GM21526 (cell line): ENCODE measurements around the gene UGDH.
"Not testable (repeated sequence)": the region's sequence is repeated elsewhere in the genome, so short reads cannot be mapped to it uniquely, and the experiment has no call there.

Experiments
- ATAC-seq: cut with Tn5 transposase; IDR thresholded peaks from one replicate; pipeline ENCODE4 v1.9.1; 2021; ENCODE audit warnings: moderate library complexity; ENCODE audit not compliant: unreplicated experiment, low FRiP score

Gene UGDH

GRCh38 chr4:39527296-39528060, at the start of gene UGDH:
TSS of gene UGDH (minus strand) at chr4:39527439. CDS start at chr4:39521512, 5,927 bp downstream.
- ATAC-seq: peak; percentile 95

DNA sequence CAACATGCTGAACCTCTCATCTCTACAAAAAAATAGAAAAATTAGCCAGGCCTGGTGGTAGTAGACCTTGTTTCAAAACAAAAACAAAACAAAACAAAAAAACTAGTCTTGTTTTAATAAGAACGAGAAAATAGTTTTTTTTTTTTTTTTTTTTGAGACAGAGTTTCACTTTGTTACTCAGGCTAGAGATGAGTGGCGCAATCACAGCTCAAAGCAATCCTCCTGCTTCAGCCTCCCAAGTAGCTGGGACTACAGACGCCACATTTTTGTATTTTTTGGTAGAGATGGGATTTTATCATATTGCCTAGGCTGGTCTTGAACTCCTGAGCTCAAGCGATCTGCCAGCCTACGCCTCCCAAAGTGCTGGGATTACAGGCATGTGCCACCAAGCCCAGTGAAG, 47.7 kb upstream of the UGDH start:
- ATAC-seq: no peak

DNA sequence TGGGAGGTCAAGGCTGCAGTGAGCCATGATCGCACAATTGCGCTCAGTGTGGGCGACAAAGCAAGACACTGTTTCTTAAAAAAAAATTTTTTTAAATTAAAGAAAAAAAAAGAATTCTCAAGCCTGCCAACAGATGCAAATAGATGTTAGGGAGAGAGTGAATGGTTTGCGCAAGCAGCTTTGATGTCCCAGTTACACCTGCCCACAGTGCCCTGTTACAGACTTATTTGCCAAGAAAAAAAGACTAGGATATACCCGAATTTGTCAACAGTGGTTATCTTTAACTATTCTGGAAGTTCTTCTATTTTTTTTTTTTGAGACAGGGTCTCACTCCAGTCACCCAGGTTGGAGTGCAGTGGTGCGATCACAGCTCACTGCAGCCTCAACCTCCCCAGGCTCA, 44.3 kb upstream of the UGDH start:
- ATAC-seq: no peak

GRCh38 chr4:39571054-39571453, 43.8 kb upstream of the UGDH start:
- ATAC-seq: no peak

DNA sequence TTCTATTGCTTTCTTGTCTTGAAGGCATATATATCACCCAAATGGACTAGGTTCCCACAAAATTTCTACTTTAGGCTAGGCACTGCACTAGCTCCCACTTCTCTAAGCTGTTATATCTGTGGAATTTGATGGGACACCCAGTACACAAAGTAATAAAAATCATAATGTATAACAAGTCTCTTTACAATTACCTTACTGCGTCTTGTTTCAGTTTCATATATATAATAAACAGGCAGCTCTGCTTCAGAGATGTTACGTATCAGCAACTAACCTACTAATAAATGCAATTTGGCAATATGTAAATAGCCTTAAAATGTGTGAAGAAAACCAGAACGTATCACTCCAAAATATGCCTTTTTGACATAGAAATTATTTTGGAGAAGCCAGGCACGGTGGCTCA, 42.0 kb upstream of the UGDH start:
- no peak for ATAC-seq

GRCh38 chr4:39568805-39569204, 41.6 kb upstream of the UGDH start:
- ATAC-seq: no peak

DNA sequence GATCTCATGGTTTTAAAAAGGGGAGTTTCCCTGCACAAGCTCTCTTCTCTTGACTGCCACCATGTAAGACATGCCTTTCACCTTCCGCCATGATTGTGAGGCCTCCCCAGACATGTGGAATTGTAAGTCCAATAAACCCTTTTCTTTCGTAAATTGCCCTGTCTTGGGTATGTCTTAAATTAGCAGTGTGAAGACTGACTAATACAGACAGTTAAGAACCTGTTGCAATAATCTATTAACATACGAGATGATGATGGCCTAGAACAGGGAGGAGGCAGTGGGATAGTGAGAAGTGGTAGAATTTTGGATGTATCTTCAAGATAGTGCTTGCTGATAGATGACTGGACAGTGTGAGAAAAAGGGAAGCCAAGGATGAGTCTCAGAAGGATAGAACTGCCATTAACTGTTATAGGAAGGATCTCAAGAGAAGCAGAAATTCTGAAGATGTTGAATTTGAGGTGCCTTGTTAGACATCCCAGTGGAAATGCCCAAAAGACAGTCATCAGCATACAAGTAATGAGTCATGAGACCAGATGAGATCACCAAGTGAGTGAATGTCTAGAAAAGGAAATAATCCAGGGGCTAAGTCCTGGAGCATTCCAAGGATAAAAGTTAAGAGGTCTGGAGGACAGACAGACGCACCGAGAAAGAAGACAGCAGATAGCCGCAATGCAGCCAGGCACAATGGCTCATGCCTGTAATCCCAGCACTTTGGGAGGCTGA, 38.8 kb upstream of the UGDH start:
- no peak for ATAC-seq

- no peak for ATAC-seq
These were observed 36.2 kb upstream of the UGDH start for GRCh38 chr4:39563346-39563847.

DNA sequence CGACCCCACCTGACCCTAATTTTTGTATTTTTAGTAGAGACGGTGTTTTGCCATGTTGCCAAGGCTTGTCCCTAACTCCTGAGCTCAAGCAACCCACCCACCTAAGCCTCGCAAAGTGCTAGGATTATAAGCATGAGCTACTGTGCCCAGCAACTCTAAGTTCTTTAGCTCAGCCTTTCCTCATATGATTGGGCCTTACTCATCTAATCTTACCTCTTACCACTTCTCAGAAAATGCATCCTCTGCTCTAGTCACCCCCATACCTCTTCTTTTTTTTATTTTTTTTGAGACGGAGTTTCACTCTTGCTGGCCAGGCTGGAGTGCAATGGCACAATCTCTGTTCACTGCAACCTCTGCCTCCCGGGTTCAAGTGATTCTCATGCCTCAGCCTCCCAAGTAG, 35.6 kb upstream of the UGDH start:
- ATAC-seq: no peak

- no peak for ATAC-seq
These were observed 32.4 kb upstream of the UGDH start for GRCh38 chr4:39559626-39560025.

- no peak for ATAC-seq
These were observed 28.2 kb upstream of the UGDH start for GRCh38 chr4:39555472-39555871.

- no peak for ATAC-seq
These were observed 21.3 kb upstream of the UGDH start for GRCh38 chr4:39548425-39549067.

- no peak for ATAC-seq
These were observed 17.5 kb upstream of the UGDH start for GRCh38 chr4:39544580-39545315.

GRCh38 chr4:39544080-39544479, 16.8 kb upstream of the UGDH start:
- not testable (repeated sequence) for ATAC-seq

DNA sequence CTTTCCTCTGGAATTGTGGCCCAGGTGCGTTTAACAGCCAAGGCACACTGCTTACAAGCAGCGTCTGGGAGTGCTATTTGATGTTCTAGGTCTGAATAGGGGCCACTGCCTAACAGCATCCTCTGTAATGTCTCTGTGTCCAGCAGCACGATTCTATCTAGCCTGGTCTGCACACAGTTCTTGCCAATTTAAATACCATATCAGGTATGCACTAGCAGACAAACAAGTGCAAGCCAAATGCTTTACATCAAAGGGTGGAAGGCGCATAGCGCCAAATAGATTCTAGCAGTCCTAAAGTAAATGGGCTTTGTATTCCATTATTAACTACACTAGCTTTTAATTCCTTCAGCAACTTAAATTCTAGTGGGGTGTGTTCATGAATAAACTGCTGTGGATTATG, 15.8 kb upstream of the UGDH start:
- no peak for ATAC-seq

DNA sequence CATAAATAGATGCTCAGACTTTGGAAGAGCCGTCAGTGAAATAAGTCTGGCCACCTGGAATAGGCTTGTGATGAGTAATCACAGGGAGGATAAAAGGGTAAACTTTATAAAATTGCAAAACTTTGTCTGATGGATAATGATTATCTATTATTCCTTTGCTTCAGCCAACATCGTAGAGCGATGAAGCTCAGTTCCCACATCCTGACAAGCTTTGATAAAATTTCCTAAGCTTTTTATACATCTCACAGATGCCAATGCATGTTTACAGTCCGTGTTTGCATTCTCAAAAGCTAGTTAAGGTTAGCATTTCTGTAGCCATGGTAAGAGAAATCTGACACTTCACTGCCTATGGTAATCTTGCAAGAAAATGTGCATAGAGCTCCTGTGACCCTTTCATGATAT, 15.4 kb upstream of the UGDH start:
- ATAC-seq: no peak

- ATAC-seq: no peak
These were observed 14.9 kb upstream of the UGDH start for GRCh38 chr4:39541987-39542610.

DNA sequence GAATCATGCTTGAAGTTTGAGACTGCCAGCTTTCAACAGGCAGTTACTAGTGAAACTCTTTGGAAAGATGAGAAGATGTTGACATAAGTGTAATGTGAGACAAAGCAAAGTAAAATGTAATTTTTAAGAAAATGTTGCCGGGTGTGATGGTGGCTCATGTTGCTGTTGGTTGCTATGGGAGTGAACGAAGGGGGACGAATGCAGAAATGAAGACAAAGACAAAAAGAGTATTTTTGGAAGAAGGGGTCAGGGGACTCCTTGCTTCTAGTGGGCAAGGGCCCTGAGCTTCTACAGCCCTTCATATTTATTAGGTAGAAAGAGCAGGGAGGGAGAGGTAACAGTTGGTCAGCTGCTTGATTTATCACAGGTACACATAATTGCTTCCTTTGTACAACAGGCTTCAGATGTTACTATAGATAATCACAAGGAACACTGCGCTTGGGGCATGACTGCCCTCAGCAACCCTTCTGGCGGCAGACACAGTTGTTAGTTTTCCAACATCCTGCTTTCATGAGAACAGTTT, 11.9 kb upstream of the UGDH start:
- ATAC-seq: no peak

- ATAC-seq: no peak
These were observed 6.3 kb upstream of the UGDH start for GRCh38 chr4:39533541-39533940.

DNA sequence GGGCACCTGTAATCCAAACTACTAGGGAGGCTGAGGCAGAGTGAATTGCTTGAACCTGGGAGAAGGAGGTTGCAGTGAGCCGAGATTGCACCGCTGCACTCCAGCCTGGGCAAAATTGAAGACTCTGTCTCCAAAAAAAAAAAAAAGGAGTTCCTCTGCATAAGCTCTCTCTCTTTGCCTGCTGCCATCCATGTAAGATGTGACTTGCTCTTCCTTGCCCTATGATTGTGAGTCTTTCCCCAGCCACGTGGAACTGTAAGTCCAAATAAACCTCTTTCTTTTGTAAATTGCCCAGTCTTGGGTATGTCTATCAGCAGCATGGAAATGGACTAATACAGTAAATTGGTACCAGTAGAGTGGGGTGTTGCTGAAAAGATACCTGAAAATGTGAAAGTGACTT, 5.0 kb upstream of the UGDH start:
- not testable (repeated sequence) for ATAC-seq
